Suprapubic skin (tissue), 4 donors: ENCODE data around the gene ATOSA. TPM values are rescaled to one million over a fixed set of nuclear protein-coding genes. Genes with fewer than 3 reads are reported as not detected.

Experiments used
- DNase-seq, 2 donors: peaks; one replicate each; pipeline ENCODE4 v3.0.0-alpha.2; 2019; ENCODE audit warnings: low spot score in 2 of 2
- H3K27ac ChIP-seq: fragments of 200-600 bp; sonication (generic); one replicate; pipeline ENCODE4 v1.5.1; 2019
- H3K27me3 ChIP-seq: fragments of 200-600 bp; sonication (generic); one replicate; pipeline ENCODE4 v1.5.1; 2019
- H3K36me3 ChIP-seq: fragments of 200-600 bp; sonication (generic); one replicate; pipeline ENCODE4 v1.5.1; 2019
- H3K4me1 ChIP-seq: fragments of 200-600 bp; sonication (generic); one replicate; pipeline ENCODE4 v1.5.1; 2019
- H3K4me3 ChIP-seq: fragments of 200-600 bp; sonication (generic); one replicate; pipeline ENCODE4 v1.5.1; 2019; ENCODE audit warnings: mild to moderate bottlenecking
- H3K9me3 ChIP-seq: fragments of 200-600 bp; sonication (generic); one replicate; pipeline ENCODE4 v1.5.1; 2019
- EP300 ChIP-seq: sonication (generic); formaldehyde crosslinking; IDR thresholded peaks from one replicate; pipeline ENCODE4 v1.6.1; 2017; ENCODE audit warnings: antibody characterized with exemption
- POLR2A ChIP-seq, 2 donors: fragments of 450-650 bp; IDR thresholded peaks; one replicate each; pipeline ENCODE4 v1.6.1; 2017; ENCODE audit warnings: antibody characterized with exemption in 2 of 2, mild to moderate bottlenecking in 2 of 2, moderate library complexity in 2 of 2
- POLR2AphosphoS5 ChIP-seq, 3 donors: sonication (generic); formaldehyde crosslinking; IDR thresholded peaks; one replicate each; pipeline ENCODE4 v1.6.1; 2017; ENCODE audit warnings: antibody characterized with exemption in 3 of 3
- WGBS: methylation state at CpG from one replicate; pipeline ENCODE4 v1.1.5; 2018; 5-methylcytosine and 5-hydroxymethylcytosine counted together
- total RNA-seq, 4 donors: library from RNA; depleted of rRNA; stranded (reverse); fragments of >200 nt; gene quantifications; one replicate each; pipeline ENCODE4 v1.1.0, GENCODE V29; 2016
- TF ChIP-seq, protein P1 (sequence below), 2 donors: fragments of 200-600 bp in 1 of 2; fragments of 450-650 bp in 1 of 2; sonication (generic) in 1 of 2; IDR thresholded peaks; one replicate each; pipeline ENCODE4 v1.5.1; 2016 to 2019; ENCODE audit warnings: antibody characterized with exemption in 2 of 2, mild to moderate bottlenecking in 1 of 2, moderate library complexity in 1 of 2

Gene ATOSA
- total RNA-seq, 4 donors from 2014 or later: 25.7 to 132 (median 57.9) TPM

DNA sequence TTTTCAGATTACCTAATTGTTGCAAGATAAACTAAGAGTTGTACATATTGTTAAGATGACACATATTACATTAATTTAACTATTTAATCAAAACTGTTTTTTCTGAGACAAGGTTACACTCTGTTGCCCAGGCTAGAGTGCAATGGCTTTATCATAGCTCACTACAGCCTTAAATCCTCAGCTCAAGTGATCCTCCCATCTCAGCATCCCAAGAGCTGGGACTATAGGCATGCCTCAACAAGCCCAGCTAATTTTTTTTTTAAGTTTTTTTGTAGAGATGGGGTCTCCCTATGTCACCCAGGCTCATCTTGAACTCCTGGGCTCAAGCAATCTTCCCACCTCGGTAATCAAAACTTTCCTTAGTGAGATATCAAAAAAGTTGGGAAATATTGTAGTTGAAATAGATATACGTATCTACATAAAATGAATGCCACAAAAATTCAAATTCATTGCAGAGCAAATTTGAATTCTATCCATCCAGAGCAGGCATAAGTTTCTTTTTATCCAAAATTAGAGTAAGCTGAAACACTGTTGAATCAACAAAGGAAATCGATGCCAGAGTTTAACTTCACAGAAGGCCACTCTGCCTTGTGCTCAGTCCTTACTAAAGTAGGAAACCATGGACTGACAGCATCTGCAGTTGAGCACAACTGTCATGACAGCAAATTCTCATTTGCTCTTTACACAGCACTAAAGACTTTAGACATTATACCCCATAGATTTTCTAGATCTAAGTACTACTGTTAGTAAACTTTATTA is 15.5 kb downstream of the ATOSA start:
- no peak for DNase-seq
- no peak overlapping the region for H3K4me3 ChIP-seq
- no peaks in the 10 kb centered on the region for H3K4me1 ChIP-seq
- H3K36me3 ChIP-seq: peaks cover 80% of the 10 kb centered on the region
- no peaks in the 10 kb centered on the region for H3K27me3 ChIP-seq
- H3K9me3 ChIP-seq: no peaks in the 10 kb centered on the region
- WGBS: 88% methylated on average over 3 of the region's 3 CpGs
- no peak overlapping the region for H3K27ac ChIP-seq
- TF ChIP-seq POLR2AphosphoS5 (IDR thresholded peaks at IDR 0.05) (no peak), POLR2A (IDR thresholded peaks at IDR 0.05) (no peak), EP300 (no peak)
- TF ChIP-seq, protein P1, sequence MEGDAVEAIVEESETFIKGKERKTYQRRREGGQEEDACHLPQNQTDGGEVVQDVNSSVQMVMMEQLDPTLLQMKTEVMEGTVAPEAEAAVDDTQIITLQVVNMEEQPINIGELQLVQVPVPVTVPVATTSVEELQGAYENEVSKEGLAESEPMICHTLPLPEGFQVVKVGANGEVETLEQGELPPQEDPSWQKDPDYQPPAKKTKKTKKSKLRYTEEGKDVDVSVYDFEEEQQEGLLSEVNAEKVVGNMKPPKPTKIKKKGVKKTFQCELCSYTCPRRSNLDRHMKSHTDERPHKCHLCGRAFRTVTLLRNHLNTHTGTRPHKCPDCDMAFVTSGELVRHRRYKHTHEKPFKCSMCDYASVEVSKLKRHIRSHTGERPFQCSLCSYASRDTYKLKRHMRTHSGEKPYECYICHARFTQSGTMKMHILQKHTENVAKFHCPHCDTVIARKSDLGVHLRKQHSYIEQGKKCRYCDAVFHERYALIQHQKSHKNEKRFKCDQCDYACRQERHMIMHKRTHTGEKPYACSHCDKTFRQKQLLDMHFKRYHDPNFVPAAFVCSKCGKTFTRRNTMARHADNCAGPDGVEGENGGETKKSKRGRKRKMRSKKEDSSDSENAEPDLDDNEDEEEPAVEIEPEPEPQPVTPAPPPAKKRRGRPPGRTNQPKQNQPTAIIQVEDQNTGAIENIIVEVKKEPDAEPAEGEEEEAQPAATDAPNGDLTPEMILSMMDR (IDR thresholded peaks at IDR 0.05): no peak

DNA sequence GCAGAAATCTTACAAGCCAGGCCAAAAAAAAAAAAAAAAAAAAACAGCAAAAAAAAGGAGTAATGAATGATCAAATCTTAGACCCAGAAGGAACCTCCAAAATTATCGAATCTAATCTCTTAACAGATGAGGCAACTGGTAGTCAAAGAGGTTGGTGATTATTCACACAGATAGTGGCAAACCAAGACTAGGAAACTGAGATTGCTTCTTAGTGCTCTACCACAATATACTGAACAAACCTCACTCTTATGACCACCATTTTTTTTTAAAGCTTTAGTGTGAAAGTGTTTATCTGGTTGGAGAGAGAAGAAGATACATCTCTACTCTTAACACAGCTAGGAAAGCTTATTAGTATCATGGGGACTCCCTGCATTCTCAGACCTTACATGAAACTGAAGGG is 17.3 kb downstream of the ATOSA start:
- Histone ChIP-seq H3K27me3 (no peaks in the 10 kb centered on the region), H3K27ac (no peak overlapping the region), H3K9me3 (no peaks in the 10 kb centered on the region), H3K36me3 (peaks cover 65% of the 10 kb centered on the region), H3K4me1 (peaks cover 15% of the 10 kb centered on the region), H3K4me3 (no peak overlapping the region)
- no peak for DNase-seq
- 46% methylated on average over 1 of the region's 1 CpG for WGBS
- no peak for TF ChIP-seq EP300
- no peak for TF ChIP-seq POLR2A (IDR thresholded peaks at IDR 0.05)
- no peak for TF ChIP-seq POLR2AphosphoS5 (IDR thresholded peaks at IDR 0.05)
- TF ChIP-seq, protein P1 (IDR thresholded peaks at IDR 0.05): no peak

DNA sequence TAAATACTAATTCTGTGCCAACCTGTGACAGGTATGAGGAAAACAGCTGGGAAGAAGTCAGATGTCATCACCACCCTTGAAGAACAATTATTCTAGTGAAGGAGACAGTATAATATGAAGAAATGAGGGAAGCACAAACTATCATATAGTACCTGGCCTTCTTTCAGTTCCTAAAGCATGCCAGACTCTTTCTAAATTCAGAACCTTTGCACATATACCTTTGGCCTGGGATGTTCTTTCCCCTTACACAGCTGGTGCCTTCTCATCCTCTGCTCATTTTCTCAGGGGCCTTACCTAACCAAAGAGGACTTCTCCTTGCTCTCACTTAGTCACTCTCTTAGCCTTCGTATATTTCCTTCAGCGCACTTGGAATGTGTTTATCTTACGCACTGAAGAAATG is 19.0 kb downstream of the ATOSA start:
- TF ChIP-seq EP300 (no peak), POLR2A (IDR thresholded peaks at IDR 0.05) (no peak), POLR2AphosphoS5 (IDR thresholded peaks at IDR 0.05) (no peak)
- TF ChIP-seq, protein P1 (IDR thresholded peaks at IDR 0.05): no peak

DNA sequence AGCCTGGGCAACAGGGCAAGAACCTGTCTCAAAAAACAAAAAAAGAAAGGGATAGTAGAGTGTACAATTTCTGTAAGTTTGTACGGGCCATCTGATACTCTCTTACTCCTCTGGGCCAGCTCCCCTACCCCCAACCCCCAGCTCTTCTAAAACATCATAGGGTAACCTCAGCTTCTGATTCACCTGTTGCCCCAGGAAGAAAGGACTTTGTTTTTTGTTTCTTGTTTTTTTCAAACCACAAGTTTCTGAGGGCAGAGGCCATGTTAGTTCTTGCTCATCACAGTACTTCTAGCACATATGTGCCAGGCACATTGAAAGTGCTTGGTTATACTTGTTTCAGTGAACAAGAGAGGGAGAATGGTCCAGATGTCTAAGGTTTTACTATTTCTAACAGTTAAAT is 20.2 kb downstream of the ATOSA start:
- Histone ChIP-seq H3K9me3 (no peaks in the 10 kb centered on the region), H3K36me3 (peaks cover 42% of the 10 kb centered on the region), H3K4me3 (no peak overlapping the region), H3K4me1 (peaks cover 37% of the 10 kb centered on the region), H3K27me3 (no peaks in the 10 kb centered on the region), H3K27ac (no peak overlapping the region)
- DNase-seq: no peak
- TF ChIP-seq, protein P1 (IDR thresholded peaks at IDR 0.05): no peak
- TF ChIP-seq EP300: no peak
- TF ChIP-seq POLR2AphosphoS5 (IDR thresholded peaks at IDR 0.05): no peak
- TF ChIP-seq POLR2A (IDR thresholded peaks at IDR 0.05): no peak
- WGBS: 96% methylated on average over 1 of the region's 1 CpG

More for the DNA sequence above, 19.0 kb downstream of the ATOSA start:
- H3K9me3 ChIP-seq: no peaks in the 10 kb centered on the region
- DNase-seq: no peak
- no peak overlapping the region for H3K4me3 ChIP-seq
- H3K27ac ChIP-seq: no peak overlapping the region
- H3K4me1 ChIP-seq: peaks cover 30% of the 10 kb centered on the region
- H3K36me3 ChIP-seq: peaks cover 51% of the 10 kb centered on the region
- 98% methylated on average over 3 of the region's 3 CpGs for WGBS
- no peaks in the 10 kb centered on the region for H3K27me3 ChIP-seq

DNA sequence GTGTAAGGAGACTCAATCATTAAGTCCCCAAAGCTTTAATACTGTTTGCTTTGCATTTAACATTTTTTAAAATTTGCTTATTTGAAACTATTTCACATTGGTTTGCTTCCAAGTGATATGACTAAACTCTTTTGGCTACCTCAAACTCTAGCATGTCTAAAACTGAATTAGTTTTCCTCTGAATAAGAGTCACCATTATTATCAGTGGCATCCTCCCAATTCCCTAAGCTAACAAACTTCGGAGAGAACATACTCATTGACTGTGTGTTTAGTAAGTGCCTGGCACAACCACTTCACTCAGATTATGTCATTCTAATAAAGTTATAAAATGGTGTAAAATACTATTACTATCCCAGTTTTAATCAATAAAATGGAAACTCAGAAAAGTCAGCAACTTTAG is 21.9 kb downstream of the ATOSA start:
- H3K36me3 ChIP-seq: peaks cover 32% of the 10 kb centered on the region
- H3K4me1 ChIP-seq: peaks cover 54% of the 10 kb centered on the region
- H3K27me3 ChIP-seq: no peaks in the 10 kb centered on the region
- H3K4me3 ChIP-seq: no peak overlapping the region
- TF ChIP-seq POLR2A (IDR thresholded peaks at IDR 0.05) (no peak), POLR2AphosphoS5 (IDR thresholded peaks at IDR 0.05) (no peak), EP300 (no peak)
- TF ChIP-seq, protein P1 (IDR thresholded peaks at IDR 0.05): no peak
- 23% methylated on average over 1 of the region's 1 CpG for WGBS
- H3K9me3 ChIP-seq: no peaks in the 10 kb centered on the region
- no peak for DNase-seq
- peak overlapping the region; percentile 66 for H3K27ac ChIP-seq
